Spinal cord (tissue), 10 donors: Measurements from ENCODE around the gene FPGS. TPM values are rescaled to one million over a fixed set of nuclear protein-coding genes. Genes with fewer than 3 reads are reported as not detected.

Source experiments
- DNase-seq, 6 donors: peaks; one replicate each; pipeline versions ENCODE4 v3.0.0 to v3.0.0-alpha.2; 2013 to 2015; ENCODE audit warnings: low spot score in 6 of 6, low read depth in 4 of 6
- H3K27ac ChIP-seq: one replicate; pipeline ENCODE4 v1.5.1; 2013; ENCODE audit warnings: low read depth, low read length, control low read depth
- H3K27me3 ChIP-seq: one replicate; pipeline ENCODE4 v1.6.1; 2013; ENCODE audit warnings: low read length; ENCODE audit not compliant: control insufficient read depth, insufficient read depth
- H3K36me3 ChIP-seq: one replicate; pipeline ENCODE4 v1.6.1; 2013; ENCODE audit warnings: low read length; ENCODE audit not compliant: control insufficient read depth, insufficient read depth
- H3K4me1 ChIP-seq: one replicate; pipeline ENCODE4 v1.6.1; 2013; ENCODE audit warnings: low read length; ENCODE audit not compliant: control insufficient read depth, insufficient read depth
- H3K4me3 ChIP-seq: one replicate; pipeline ENCODE4 v1.5.1; 2013; ENCODE audit warnings: low read depth, low read length, control low read depth
- H3K9me3 ChIP-seq: one replicate; pipeline ENCODE4 v1.6.1; 2013; ENCODE audit warnings: low read length; ENCODE audit not compliant: control insufficient read depth, insufficient read depth
- WGBS: methylation state at CpG from one replicate; pipeline ENCODE4 v1.1.5; 2013; ENCODE audit warnings: missing lambda C conversion rate; ENCODE audit not compliant: insufficient coverage; 5-methylcytosine and 5-hydroxymethylcytosine counted together
- polyA plus RNA-seq, 2 donors: library from polyadenylated mRNA; unstranded; fragments of 120-200 nt; gene quantifications; one replicate each; pipeline ENCODE4 v1.2.1, GENCODE V29; 2013; ENCODE audit not compliant: insufficient read length in 2 of 2
- total RNA-seq, 2 donors: library from RNA; depleted of rRNA in 1 of 2; stranded (reverse); fragments of 120-200 nt in 1 of 2; fragments of >200 nt in 1 of 2; gene quantifications; one replicate each; pipeline versions ENCODE4 v1.2.3 to v1.2.4, GENCODE V29; 2013 to 2014
- donor health status: healthy.

FPGS gene
- total and polyA plus RNA-seq, 4 donors: 17.8 to 50.1 (median 37.9) TPM

GRCh38 chr9:127785023-127785932 is 17.4 kb upstream of the FPGS start:
- peak overlapping the region; percentile 64 for H3K4me3 ChIP-seq
- no peaks in the 10 kb centered on the region for H3K9me3 ChIP-seq
- peaks cover 35% of the 10 kb centered on the region for H3K36me3 ChIP-seq
- DNase-seq: peak in 5 of 6 donors; percentile 72 to 96 (median 83)
- no peaks in the 10 kb centered on the region for H3K27me3 ChIP-seq
- H3K27ac ChIP-seq: peak overlapping the region; percentile 83
- WGBS: under 1% methylated on average over 94 of the region's 123 CpGs
- peaks cover 34% of the 10 kb centered on the region for H3K4me1 ChIP-seq

- DNase-seq: peak in 5 of 6 donors; percentile 78 to 97 (median 86)
- Histone ChIP-seq H3K27ac (peak within 1 kb of the TSS; percentile 83), H3K4me1 (peaks cover 26% of the 10 kb centered on the region), H3K9me3 (no peaks in the 10 kb centered on the region), H3K4me3 (peak within 1 kb of the TSS; percentile 88), H3K27me3 (no peaks in the 10 kb centered on the region), H3K36me3 (peaks cover 44% of the 10 kb centered on the region)
- WGBS: 0% methylated on average over 75 of the region's 75 CpGs
Observed at GRCh38 chr9:127785933-127786772, 16.5 kb upstream of the FPGS start, which contains the start of gene CDK9. Gene CDK9, plus strand, starts transcription at chr9:127786034. Its CDS starts 115 bp downstream, at chr9:127786149.

- no peaks in the 10 kb centered on the region for H3K27me3 ChIP-seq
- H3K9me3 ChIP-seq: no peaks in the 10 kb centered on the region
- H3K4me1 ChIP-seq: peaks cover 26% of the 10 kb centered on the region
- peak overlapping the region; percentile 88 for H3K4me3 ChIP-seq
- WGBS: 0% methylated on average over 4 of the region's 12 CpGs
- peaks cover 49% of the 10 kb centered on the region for H3K36me3 ChIP-seq
- DNase-seq: no peak
- peak overlapping the region; percentile 79 for H3K27ac ChIP-seq
Observed at GRCh38 chr9:127786773-127787104, 15.9 kb upstream of the FPGS start.

GRCh38 chr9:127788337-127789011 is 14.2 kb upstream of the FPGS start:
- Histone ChIP-seq H3K27me3 (no peaks in the 10 kb centered on the region), H3K4me3 (no peak overlapping the region), H3K36me3 (peaks cover 65% of the 10 kb centered on the region), H3K9me3 (no peaks in the 10 kb centered on the region), H3K27ac (no peak overlapping the region), H3K4me1 (peaks cover 22% of the 10 kb centered on the region)
- WGBS: 90% methylated on average over 24 of the region's 26 CpGs
- no peak for DNase-seq

GRCh38 chr9:127789179-127789578 is 13.5 kb upstream of the FPGS start:
- Histone ChIP-seq H3K4me3 (no peak overlapping the region), H3K27me3 (no peaks in the 10 kb centered on the region), H3K9me3 (no peaks in the 10 kb centered on the region), H3K27ac (no peak overlapping the region), H3K36me3 (peaks cover 70% of the 10 kb centered on the region), H3K4me1 (peaks cover 22% of the 10 kb centered on the region)
- 93% methylated on average over 24 of the region's 25 CpGs for whole genome bisulfite sequencing
- no peak for DNase-seq

- no peak for DNase-seq
- no peak overlapping the region for H3K4me3 ChIP-seq
- peaks cover 14% of the 10 kb centered on the region for H3K4me1 ChIP-seq
- H3K27me3 ChIP-seq: no peaks in the 10 kb centered on the region
- peaks cover 76% of the 10 kb centered on the region for H3K36me3 ChIP-seq
- H3K27ac ChIP-seq: no peak overlapping the region
- H3K9me3 ChIP-seq: no peaks in the 10 kb centered on the region
- 94% methylated on average over 5 of the region's 9 CpGs for WGBS
Observed at GRCh38 chr9:127790094-127790855, 12.4 kb upstream of the FPGS start.

GRCh38 chr9:127791085-127791484 is 11.6 kb upstream of the FPGS start:
- H3K4me3 ChIP-seq: no peak overlapping the region
- H3K4me1 ChIP-seq: peaks cover 16% of the 10 kb centered on the region
- no peak for DNase-seq
- peaks cover 76% of the 10 kb centered on the region for H3K36me3 ChIP-seq
- WGBS: 94% methylated on average over 2 of the region's 4 CpGs
- H3K27ac ChIP-seq: no peak overlapping the region
- no peaks in the 10 kb centered on the region for H3K27me3 ChIP-seq
- no peaks in the 10 kb centered on the region for H3K9me3 ChIP-seq

- no peak for DNase-seq
- Histone ChIP-seq H3K4me3 (no peak overlapping the region), H3K27me3 (no peaks in the 10 kb centered on the region), H3K27ac (no peak overlapping the region), H3K4me1 (peaks cover 11% of the 10 kb centered on the region), H3K36me3 (peaks cover 68% of the 10 kb centered on the region), H3K9me3 (no peaks in the 10 kb centered on the region)
- WGBS: 97% methylated on average over 4 of the region's 7 CpGs
Observed at GRCh38 chr9:127792417-127793031, 10.2 kb upstream of the FPGS start.
